Measurements from ENCODE around the gene FAM187B.

GRCh38 chr19:35257113-35257461 lies 28.5 kb upstream of the FAM187B start:
- TF ChIP-seq GATA2 (IDR thresholded peaks at IDR 0.05; ENCODE audit: low read depth, low read length) = no peak
- no peak for TF ChIP-seq GATA3 (IDR thresholded peaks at IDR 0.05; ENCODE audit: low read depth, low read length)
